Measurements from ENCODE around the gene RPS6KC1.
"Not testable (repeated sequence)": the region's sequence is repeated elsewhere in the genome, so short reads cannot be mapped to it uniquely, and the experiment has no call there.

RPS6KC1 gene

GRCh38 chr1:213291526-213291925, 240.5 kb downstream of the RPS6KC1 start:
- DNase-seq = no peak

DNA sequence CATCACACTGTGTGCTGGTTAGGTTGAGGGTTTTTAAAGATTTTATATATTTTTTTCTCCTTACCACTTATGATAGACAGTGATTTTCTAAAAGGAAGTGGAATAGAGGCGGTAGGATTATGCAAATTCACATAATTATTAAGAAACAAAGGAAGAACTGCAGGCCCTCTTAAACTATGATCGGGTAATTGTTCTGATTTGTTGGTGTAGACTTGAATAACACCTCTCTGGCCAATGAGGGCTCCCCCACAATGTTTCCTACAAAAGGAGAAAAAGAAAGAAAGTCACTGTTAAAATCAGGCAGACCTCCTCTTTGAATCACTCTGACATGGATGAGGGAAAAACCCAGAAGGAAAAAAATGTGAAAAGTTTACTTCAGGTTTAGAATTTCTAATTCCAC, 241.6 kb downstream of the RPS6KC1 start:
- no peak for DNase-seq

GRCh38 chr1:213295860-213296259, 244.8 kb downstream of the RPS6KC1 start:
- DNase-seq = no peak

DNA sequence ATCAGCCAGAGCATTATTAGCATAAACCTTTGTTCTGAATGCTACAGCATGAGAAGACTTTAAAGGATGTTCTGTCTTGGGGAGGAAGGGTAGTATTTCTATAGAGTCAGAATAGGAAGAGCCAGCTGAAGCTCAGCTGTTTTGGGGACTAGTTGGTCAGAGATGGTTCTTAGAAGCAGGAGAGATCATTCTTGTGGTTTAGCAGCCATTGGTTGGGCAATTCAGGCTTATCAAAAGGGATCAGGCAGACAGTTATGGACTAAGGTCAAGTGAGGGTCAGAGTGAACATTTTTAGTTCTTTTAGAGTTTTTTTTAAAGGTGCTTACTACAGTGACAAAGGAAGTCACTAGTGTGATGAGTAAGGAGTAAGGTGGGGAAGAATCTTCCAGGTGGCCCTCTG, 245.5 kb downstream of the RPS6KC1 start:
- DNase-seq = no peak

DNA sequence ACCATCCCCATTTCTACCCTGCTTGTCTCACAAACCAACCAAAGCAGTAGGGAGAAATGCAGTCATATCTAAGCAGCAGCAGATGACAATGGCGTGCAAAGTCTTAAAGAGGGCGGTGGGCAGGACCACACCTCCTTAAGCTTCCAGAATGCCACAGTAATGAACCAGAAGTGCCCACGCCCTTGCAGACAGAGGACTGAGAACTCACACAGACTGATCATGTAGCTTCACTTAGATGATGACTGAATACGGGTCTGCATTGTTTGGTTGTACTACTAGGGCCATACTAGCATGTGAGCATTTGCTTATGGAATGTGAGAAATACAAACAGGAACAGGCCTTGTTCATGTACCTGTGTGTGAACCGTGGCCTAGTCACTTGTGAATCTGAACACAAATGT, 246.0 kb downstream of the RPS6KC1 start:
- no peak for DNase-seq

DNA sequence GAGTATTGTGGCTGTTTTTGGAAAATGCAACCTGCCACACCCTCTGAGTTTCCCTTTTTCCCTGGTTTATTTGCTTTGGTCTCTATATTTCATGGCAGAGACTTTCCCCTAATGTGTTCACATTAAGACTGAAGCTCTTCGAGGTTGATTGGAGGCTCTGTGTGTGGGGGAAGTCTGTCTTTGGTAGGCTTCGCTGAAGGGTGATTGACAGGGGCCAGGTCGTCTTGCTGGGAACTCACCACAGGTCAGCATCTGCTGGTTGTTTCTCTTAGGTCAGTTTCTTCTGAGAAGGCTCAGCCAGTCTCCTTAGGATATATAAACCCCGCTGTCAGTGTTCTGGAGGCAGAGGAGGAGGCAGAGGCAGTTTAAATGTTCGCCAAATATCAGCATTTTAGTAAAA, 249.4 kb downstream of the RPS6KC1 start:
- DNase-seq = no peak

DNA sequence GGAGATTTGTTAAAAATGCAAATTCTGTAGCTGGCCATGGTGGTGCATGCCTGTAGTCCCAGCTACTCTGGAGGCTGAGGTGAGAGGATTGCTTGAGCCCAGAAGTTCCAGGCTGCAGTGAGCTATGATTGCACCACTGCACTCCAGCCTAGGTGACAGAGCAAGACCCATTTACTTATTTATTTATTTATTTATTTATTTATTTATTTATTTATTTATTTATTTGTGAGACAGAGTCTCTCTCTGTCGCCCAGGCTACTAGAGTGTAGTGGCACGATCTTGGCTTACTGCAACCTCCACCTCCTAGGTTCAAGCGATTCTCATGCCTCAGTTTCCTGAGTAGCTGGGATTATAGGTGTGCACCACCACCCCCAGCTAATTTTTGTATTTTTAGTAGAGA, 250.5 kb downstream of the RPS6KC1 start:
- not testable (repeated sequence) for DNase-seq

DNA sequence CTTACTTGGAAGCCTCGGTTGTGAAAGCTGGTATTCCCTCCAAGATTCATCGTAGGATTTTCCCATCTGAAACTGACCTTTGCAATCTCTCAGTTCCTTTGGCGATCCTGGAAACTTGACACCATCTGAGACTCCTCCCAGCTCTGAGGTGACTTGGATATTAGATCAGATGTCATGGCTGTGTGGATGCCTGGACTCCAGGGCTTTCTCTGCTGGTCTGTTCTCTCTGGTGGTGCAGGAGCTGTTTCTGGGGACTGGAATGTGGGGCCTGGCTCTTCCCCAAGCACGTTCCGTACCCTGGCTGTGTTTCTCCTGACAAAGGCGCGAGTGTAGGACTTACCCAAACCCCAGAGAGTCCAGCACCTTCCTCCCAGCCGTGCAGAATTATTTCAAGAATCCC, 252.2 kb downstream of the RPS6KC1 start:
- no peak for DNase-seq

- DNase-seq = no peak
Measured at GRCh38 chr1:213315571-213315970, 264.5 kb downstream of the RPS6KC1 start.

- DNase-seq = not testable (repeated sequence)
Measured at GRCh38 chr1:213318458-213318857, 267.4 kb downstream of the RPS6KC1 start.

DNA sequence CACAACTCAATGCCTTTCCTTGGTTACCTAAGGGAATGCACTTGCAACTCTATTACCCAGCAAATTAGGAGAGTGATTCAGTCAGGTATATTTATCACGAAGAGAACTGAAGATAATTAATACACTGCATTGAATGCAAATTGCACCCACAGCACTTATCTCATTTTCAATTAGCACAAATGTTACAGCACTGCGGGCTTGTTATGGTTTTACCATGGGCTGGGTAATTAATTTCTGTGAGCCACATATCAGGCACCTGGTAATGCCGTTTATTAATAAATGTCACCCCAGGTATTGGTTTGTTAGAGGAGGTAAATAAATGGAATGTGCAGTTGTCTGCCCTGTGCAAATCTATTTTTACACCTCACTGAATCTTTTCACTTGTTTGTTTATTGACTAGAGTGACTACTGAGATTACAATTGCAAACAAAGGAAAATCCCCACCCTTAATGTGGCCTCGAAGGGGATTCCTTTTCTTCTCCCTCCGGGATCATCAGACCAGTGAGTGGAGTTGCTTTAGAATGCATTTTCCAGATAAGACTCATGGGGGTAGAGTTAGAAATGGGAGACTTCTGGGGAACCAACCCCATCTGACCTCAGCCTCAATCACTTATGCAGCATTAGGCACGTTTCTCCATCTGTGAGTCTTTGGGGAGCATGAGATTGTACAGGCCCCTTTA, 269.3 kb downstream of the RPS6KC1 start:
- DNase-seq = no peak

Measured in SHP77 treated with DMSO at 0.1 percent for 48 hours (cell line).